Type B pancreatic cell (in vitro differentiated cells): Measurements from ENCODE around the gene KLK14. TPM values are rescaled to one million over a fixed set of nuclear protein-coding genes. Genes with fewer than 3 reads are reported as not detected.

Experiments
- DNase-seq: peaks from one replicate; pipeline ENCODE4 v3.0.0; 2021; ENCODE audit warnings: mixed read lengths; ENCODE audit not compliant: unreplicated experiment; ENCODE audit errors: extremely low spot score
- H3K27ac Mint-ChIP-seq: 2 replicates; pipeline ENCODE4 v1.8.0; 2021; ENCODE audit warnings: mild to moderate bottlenecking, mixed read lengths
- H3K27me3 Mint-ChIP-seq: 2 replicates; pipeline ENCODE4 v1.8.0; 2021; ENCODE audit warnings: mixed read lengths
- H3K36me3 Mint-ChIP-seq: 2 replicates; pipeline ENCODE4 v1.8.0; 2021; ENCODE audit warnings: mixed read lengths
- H3K4me1 Mint-ChIP-seq: one replicate; pipeline ENCODE4 v1.8.0; 2021; ENCODE audit warnings: mixed read lengths; ENCODE audit not compliant: unreplicated experiment
- H3K4me3 Mint-ChIP-seq: 2 replicates; pipeline ENCODE4 v1.8.0; 2021; ENCODE audit warnings: mild to moderate bottlenecking, mixed read lengths
- H3K9me3 Mint-ChIP-seq: 2 replicates; pipeline ENCODE4 v1.8.0; 2021; ENCODE audit warnings: mixed read lengths
- CTCF ChIP-seq: fragments of 200-600 bp; sonication (generic); conservative IDR thresholded peaks from 2 replicates; pipeline ENCODE4 v1.5.0; 2021; ENCODE audit warnings: antibody characterized with exemption, mild to moderate bottlenecking
- total RNA-seq: library from RNA; stranded (reverse); gene quantifications from 2 replicates; pipeline ENCODE4 v1.2.1, GENCODE V29; 2021; ENCODE audit warnings: low replicate concordance

The KLK14 gene
- total RNA-seq, 1 donor from 2014 or later = 0.43 TPM

- Mint-ChIP-seq H3K9me3 (no peaks in the 10 kb centered on the region), H3K27ac (peak overlapping the region; percentile 91), H3K4me3 (peak overlapping the region; percentile 94), H3K27me3 (peaks cover 7% of the 10 kb centered on the region), H3K4me1 (peaks cover 12% of the 10 kb centered on the region), H3K36me3 (peaks cover 4% of the 10 kb centered on the region)
- DNase-seq = no peak
- TF ChIP-seq CTCF = no peak
Observed at GRCh38 chr19:51108805-51109146, 26.1 kb upstream of the KLK14 start.

GRCh38 chr19:51108066-51108804, 25.5 kb upstream of the KLK14 start, which contains the start of gene CTU1:
Gene CTU1, minus strand, starts transcription at chr19:51108409. Its CDS starts 3,840 bp downstream, at chr19:51104569.
- Mint-ChIP-seq H3K9me3 (no peaks in the 10 kb centered on the region), H3K4me3 (peak within 1 kb of the TSS; percentile 94), H3K36me3 (peaks cover 4% of the 10 kb centered on the region), H3K27me3 (peaks cover 7% of the 10 kb centered on the region), H3K27ac (peak within 1 kb of the TSS; percentile 91), H3K4me1 (peaks cover 12% of the 10 kb centered on the region)
- DNase-seq = peak; percentile 97
- TF ChIP-seq CTCF = peak; percentile 53

- Mint-ChIP-seq H3K27me3 (peaks cover 7% of the 10 kb centered on the region), H3K36me3 (peaks cover 7% of the 10 kb centered on the region), H3K4me1 (peaks cover 12% of the 10 kb centered on the region), H3K4me3 (peak overlapping the region; percentile 94), H3K27ac (peak overlapping the region; percentile 91), H3K9me3 (no peaks in the 10 kb centered on the region)
- no peak for TF ChIP-seq CTCF
- no peak for DNase-seq
Observed at GRCh38 chr19:51107406-51108065, 24.8 kb upstream of the KLK14 start.

- H3K27ac Mint-ChIP-seq = no peak overlapping the region
- no peak overlapping the region for H3K4me3 Mint-ChIP-seq
- peaks cover 9% of the 10 kb centered on the region for H3K36me3 Mint-ChIP-seq
Observed at GRCh38 chr19:51103926-51104341, 21.2 kb upstream of the KLK14 start.

GRCh38 chr19:51102991-51103390, 20.3 kb upstream of the KLK14 start:
- no peaks in the 10 kb centered on the region for H3K27me3 Mint-ChIP-seq
- H3K4me3 Mint-ChIP-seq = no peak overlapping the region
- H3K9me3 Mint-ChIP-seq = no peaks in the 10 kb centered on the region
- H3K4me1 Mint-ChIP-seq = peaks cover 10% of the 10 kb centered on the region
- peaks cover 9% of the 10 kb centered on the region for H3K36me3 Mint-ChIP-seq
- H3K27ac Mint-ChIP-seq = no peak overlapping the region
- no peak for TF ChIP-seq CTCF
- DNase-seq = no peak

More at GRCh38 chr19:51103926-51104341, 21.2 kb upstream of the KLK14 start:
- DNase-seq = no peak
- no peak for TF ChIP-seq CTCF
- peaks cover 4% of the 10 kb centered on the region for H3K27me3 Mint-ChIP-seq
- H3K4me1 Mint-ChIP-seq = peaks cover 15% of the 10 kb centered on the region
- no peaks in the 10 kb centered on the region for H3K9me3 Mint-ChIP-seq
